Activated T-cell treated with anti-CD3 and anti-CD28 coated beads, Interleukin-2, amount 50 U/mL, for 4 hours (primary cell): Measurements from ENCODE around the gene SEZ6L. TPM values are rescaled to one million over a fixed set of nuclear protein-coding genes. Genes with fewer than 3 reads are reported as not detected.

Source experiments
- ATAC-seq, 2 donors: fragments of 200-7000 bp; cut with Tn5 transposase; one replicate each; pipeline ENCODE4 v1.10.0; 2021
- DNase-seq: peaks from one replicate; pipeline ENCODE4 v3.0.0-alpha.2; 2020
- H3K27me3 Mint-ChIP-seq: one replicate; pipeline ENCODE4 v1.8.0; 2021; ENCODE audit warnings: low read depth, mixed read lengths
- H3K36me3 Mint-ChIP-seq: one replicate; pipeline ENCODE4 v1.8.0; 2022; ENCODE audit warnings: mixed read lengths; ENCODE audit not compliant: insufficient read depth
- H3K4me1 Mint-ChIP-seq: one replicate; pipeline ENCODE4 v1.8.0; 2021; ENCODE audit warnings: low read depth, mixed read lengths
- H3K4me3 Mint-ChIP-seq: one replicate; pipeline ENCODE4 v1.8.0; 2021; ENCODE audit warnings: mild to moderate bottlenecking, moderate library complexity, mixed read lengths
- H3K9me3 Mint-ChIP-seq: one replicate; pipeline ENCODE4 v1.8.0; 2021; ENCODE audit warnings: mixed read lengths
- total RNA-seq, 3 donors: library from RNA; stranded (reverse); gene quantifications; one replicate each; pipeline ENCODE4 v1.2.1, GENCODE V29; 2021

The SEZ6L gene
- total RNA-seq, 3 donors from 2014 or later = not detected

- Mint-ChIP-seq H3K4me3 (no peak overlapping the region), H3K36me3 (no peaks in the 10 kb centered on the region), H3K27me3 (peaks cover 20% of the 10 kb centered on the region), H3K4me1 (no peaks in the 10 kb centered on the region), H3K9me3 (no peaks in the 10 kb centered on the region)
- DNase-seq (no peak), ATAC-seq (no peak)
Measured at GRCh38 chr22:26286091-26286820, 117.0 kb downstream of the SEZ6L start.

GRCh38 chr22:26287382-26288225 is 118.3 kb downstream of the SEZ6L start:
- H3K4me3 Mint-ChIP-seq = no peak overlapping the region
- H3K9me3 Mint-ChIP-seq = no peaks in the 10 kb centered on the region
- no peaks in the 10 kb centered on the region for H3K4me1 Mint-ChIP-seq
- H3K36me3 Mint-ChIP-seq = no peaks in the 10 kb centered on the region
- DNase-seq = no peak
- H3K27me3 Mint-ChIP-seq = peaks cover 14% of the 10 kb centered on the region
- no peak for ATAC-seq

DNA sequence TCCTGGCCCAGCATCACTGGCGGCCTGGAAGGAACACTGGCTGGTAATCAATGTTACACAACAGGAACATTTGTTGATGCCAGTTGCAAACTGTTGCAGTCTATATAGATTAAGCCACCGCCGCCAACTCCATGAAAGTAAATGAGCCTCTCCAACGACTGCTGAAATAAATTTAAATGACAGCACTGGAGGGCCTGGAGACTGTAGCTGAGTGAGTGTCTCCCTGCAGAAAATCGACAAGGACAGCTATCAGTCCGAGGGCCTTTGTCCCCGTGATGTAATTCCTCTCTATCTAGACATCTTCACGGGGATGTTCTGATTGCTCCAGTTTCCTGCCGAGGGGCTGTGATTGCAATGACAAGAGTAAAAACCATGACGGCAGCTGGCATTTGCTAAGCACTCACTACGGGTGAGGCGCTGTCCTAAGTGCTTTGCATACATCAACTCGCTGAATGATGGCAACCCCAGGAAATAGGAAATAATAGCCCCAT is 120.4 kb downstream of the SEZ6L start:
- no peaks in the 10 kb centered on the region for H3K9me3 Mint-ChIP-seq
- H3K4me1 Mint-ChIP-seq = peaks cover 9% of the 10 kb centered on the region
- no peaks in the 10 kb centered on the region for H3K36me3 Mint-ChIP-seq
- H3K27me3 Mint-ChIP-seq = peaks cover 14% of the 10 kb centered on the region
- ATAC-seq (no peak), DNase-seq (no peak)
- H3K4me3 Mint-ChIP-seq = no peak overlapping the region

DNA sequence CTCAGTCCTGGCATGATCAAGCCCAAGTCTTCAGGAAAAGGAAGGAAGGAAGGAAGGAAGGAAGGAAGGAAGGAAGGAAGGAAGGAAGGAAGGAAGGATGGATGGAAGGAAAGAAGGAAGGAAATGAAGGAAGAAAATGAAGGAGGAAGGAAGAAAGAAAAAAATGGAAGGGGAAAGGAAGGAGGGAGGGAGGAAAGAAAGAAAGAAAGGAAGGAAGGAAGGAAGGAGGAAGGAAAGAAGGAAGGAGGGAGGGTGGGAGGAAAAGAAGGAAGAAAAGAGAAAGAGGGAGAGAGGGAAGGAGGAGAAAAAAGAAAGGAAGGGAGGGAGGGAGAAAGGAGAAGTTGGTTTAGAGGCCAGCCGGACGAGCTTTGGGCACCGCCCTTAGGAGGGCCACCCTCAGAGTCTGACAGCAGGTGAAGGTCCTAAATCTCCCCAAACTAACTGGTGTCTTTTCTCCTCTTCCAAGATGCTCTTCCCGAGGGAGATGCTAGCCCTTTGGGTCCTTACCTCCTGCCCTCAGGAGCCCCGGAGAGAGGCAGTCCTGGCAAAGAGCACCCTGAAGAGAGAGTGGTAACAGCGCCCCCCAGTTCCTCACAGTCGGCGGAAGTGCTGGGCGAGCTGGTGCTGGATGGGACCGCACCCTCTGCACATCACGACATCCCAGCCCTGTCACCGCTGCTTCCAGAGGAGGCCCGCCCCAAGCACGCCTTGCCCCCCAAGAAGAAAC is 122.8 kb downstream of the SEZ6L start:
- Mint-ChIP-seq H3K4me3 (no peak overlapping the region), H3K36me3 (no peaks in the 10 kb centered on the region), H3K4me1 (peaks cover 15% of the 10 kb centered on the region), H3K27me3 (peaks cover 10% of the 10 kb centered on the region), H3K9me3 (no peaks in the 10 kb centered on the region)
- no peak for ATAC-seq
- no peak for DNase-seq

- H3K9me3 Mint-ChIP-seq = no peaks in the 10 kb centered on the region
- no peaks in the 10 kb centered on the region for H3K36me3 Mint-ChIP-seq
- H3K4me1 Mint-ChIP-seq = peaks cover 15% of the 10 kb centered on the region
- no peak overlapping the region for H3K4me3 Mint-ChIP-seq
- peaks cover 6% of the 10 kb centered on the region for H3K27me3 Mint-ChIP-seq
- no peak for DNase-seq
- no peak for ATAC-seq
Measured at GRCh38 chr22:26292667-26292995, 123.4 kb downstream of the SEZ6L start.

GRCh38 chr22:26295563-26296126 is 126.4 kb downstream of the SEZ6L start:
- no peaks in the 10 kb centered on the region for H3K27me3 Mint-ChIP-seq
- no peaks in the 10 kb centered on the region for H3K9me3 Mint-ChIP-seq
- ATAC-seq (no peak), DNase-seq (no peak)
- H3K4me1 Mint-ChIP-seq = peaks cover 15% of the 10 kb centered on the region
- H3K4me3 Mint-ChIP-seq = no peak overlapping the region
- H3K36me3 Mint-ChIP-seq = no peaks in the 10 kb centered on the region

GRCh38 chr22:26298605-26299310 is 129.5 kb downstream of the SEZ6L start:
- Mint-ChIP-seq H3K4me3 (no peak overlapping the region), H3K4me1 (peaks cover 15% of the 10 kb centered on the region), H3K27me3 (peaks cover 19% of the 10 kb centered on the region), H3K9me3 (no peaks in the 10 kb centered on the region), H3K36me3 (no peaks in the 10 kb centered on the region)
- no peak for DNase-seq
- ATAC-seq = no peak

- Mint-ChIP-seq H3K27me3 (peaks cover 31% of the 10 kb centered on the region), H3K4me1 (no peaks in the 10 kb centered on the region), H3K36me3 (no peaks in the 10 kb centered on the region), H3K4me3 (no peak overlapping the region), H3K9me3 (no peaks in the 10 kb centered on the region)
- ATAC-seq = no peak
- no peak for DNase-seq
Measured at GRCh38 chr22:26302726-26303125, 133.5 kb downstream of the SEZ6L start.

DNA sequence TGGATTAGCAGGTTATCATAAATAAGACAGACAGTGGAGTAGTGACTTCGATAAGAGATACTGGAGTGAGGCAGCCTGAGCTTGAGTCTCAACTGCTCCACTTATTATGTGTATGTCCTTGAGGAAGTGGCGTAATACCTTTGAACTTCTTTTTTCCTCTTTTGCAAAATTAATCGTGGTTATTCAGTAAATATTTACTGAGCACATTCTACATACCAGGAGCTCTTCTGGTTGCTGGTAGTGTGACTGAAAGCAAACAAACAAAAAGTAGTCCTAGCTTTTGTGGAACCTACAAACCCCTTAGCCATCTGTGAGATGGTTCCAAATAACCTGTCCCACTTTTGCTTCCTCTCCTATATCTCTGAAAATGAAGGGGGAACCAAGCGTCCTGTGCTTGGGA is 134.2 kb downstream of the SEZ6L start:
- no peak for ATAC-seq

GRCh38 chr22:26304730-26305129 is 135.5 kb downstream of the SEZ6L start:
- Mint-ChIP-seq H3K9me3 (no peaks in the 10 kb centered on the region), H3K4me1 (no peaks in the 10 kb centered on the region), H3K4me3 (no peak overlapping the region), H3K27me3 (peaks cover 37% of the 10 kb centered on the region), H3K36me3 (no peaks in the 10 kb centered on the region)
- ATAC-seq (no peak), DNase-seq (no peak)

More for the DNA sequence above, 134.2 kb downstream of the SEZ6L start:
- Mint-ChIP-seq H3K4me3 (no peak overlapping the region), H3K27me3 (peaks cover 36% of the 10 kb centered on the region), H3K4me1 (no peaks in the 10 kb centered on the region), H3K9me3 (no peaks in the 10 kb centered on the region), H3K36me3 (no peaks in the 10 kb centered on the region)
- no peak for DNase-seq

DNA sequence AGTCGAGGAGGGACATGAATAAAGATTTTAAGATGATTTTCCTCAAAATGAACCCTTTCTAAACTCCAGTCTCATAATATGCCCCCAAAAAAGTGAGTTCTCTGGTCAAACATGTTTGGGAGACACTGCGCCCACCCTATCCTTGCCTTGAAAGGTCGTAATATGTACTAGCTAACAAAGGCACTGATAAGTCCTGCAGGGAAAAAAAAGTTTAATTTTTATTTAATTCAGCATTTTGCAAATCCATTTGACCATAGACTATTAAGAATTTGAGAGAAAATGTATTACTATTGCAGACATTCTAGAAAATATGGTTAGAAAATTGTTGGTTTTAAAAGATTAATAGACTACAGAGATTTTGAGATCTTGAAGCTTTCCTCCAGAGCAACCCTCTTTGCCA is 139.2 kb downstream of the SEZ6L start:
- DNase-seq = no peak
- Mint-ChIP-seq H3K4me3 (no peak overlapping the region), H3K36me3 (no peaks in the 10 kb centered on the region), H3K9me3 (no peaks in the 10 kb centered on the region), H3K27me3 (peaks cover 22% of the 10 kb centered on the region), H3K4me1 (no peaks in the 10 kb centered on the region)
- ATAC-seq = no peak

- Mint-ChIP-seq H3K4me3 (no peak overlapping the region), H3K9me3 (no peaks in the 10 kb centered on the region), H3K36me3 (no peaks in the 10 kb centered on the region), H3K4me1 (no peaks in the 10 kb centered on the region), H3K27me3 (peaks cover 18% of the 10 kb centered on the region)
- ATAC-seq = no peak
- no peak for DNase-seq
Measured at GRCh38 chr22:26310616-26311015, 141.4 kb downstream of the SEZ6L start.

DNA sequence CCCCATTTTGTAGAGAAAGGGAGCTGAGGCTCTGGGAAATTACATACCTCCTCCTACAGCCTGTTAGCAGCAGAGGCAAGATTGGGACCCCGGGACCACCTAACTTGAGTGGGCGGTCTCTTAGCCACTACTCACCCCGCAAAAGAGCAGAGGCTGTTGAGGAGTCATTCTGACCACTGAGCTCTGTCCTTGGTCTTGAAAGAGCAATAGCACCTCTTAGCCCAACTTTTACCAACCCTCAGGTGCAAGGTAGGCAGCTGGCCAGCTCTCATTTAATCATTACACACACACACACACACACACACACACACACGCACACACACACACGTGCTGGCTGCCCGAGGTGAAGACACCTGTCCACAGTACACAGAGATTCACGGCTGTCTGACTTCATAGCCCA is 144.0 kb downstream of the SEZ6L start:
- Mint-ChIP-seq H3K4me1 (no peaks in the 10 kb centered on the region), H3K27me3 (peaks cover 13% of the 10 kb centered on the region), H3K9me3 (no peaks in the 10 kb centered on the region), H3K4me3 (no peak overlapping the region), H3K36me3 (no peaks in the 10 kb centered on the region)
- DNase-seq = no peak
- ATAC-seq = no peak

DNA sequence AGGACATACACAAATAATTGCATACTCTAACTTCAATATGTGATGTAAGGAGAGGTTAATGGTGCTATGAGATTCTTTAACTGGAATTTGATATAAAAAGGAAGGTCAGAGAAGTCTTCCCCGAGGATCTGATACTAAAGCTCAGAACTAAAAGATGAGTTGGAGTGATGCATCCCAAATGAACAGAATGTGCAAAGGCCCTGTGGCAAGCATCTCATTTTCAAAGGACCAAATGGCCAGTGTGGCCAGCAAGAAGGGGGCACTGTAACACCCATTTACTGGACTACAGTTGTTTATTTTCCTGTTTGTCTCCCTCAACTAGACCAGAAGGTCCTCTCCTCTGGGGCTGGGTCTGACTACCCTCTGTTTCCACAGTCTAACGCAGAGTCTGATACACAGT is 144.9 kb downstream of the SEZ6L start:
- DNase-seq (no peak), ATAC-seq (no peak)
- Mint-ChIP-seq H3K36me3 (no peaks in the 10 kb centered on the region), H3K9me3 (no peaks in the 10 kb centered on the region), H3K27me3 (peaks cover 13% of the 10 kb centered on the region), H3K4me3 (no peak overlapping the region), H3K4me1 (no peaks in the 10 kb centered on the region)
